MG63 (cell line): Measurements from ENCODE around the gene MMP8. TPM values are rescaled to one million over a fixed set of nuclear protein-coding genes. Genes with fewer than 3 reads are reported as not detected.
"Not testable (repeated sequence)": the region's sequence is repeated elsewhere in the genome, so short reads cannot be mapped to it uniquely, and the experiment has no call there.

Experiments
- DNase-seq: peaks from one replicate; pipeline ENCODE4 v3.0.0-alpha.2; 2020
- H3K27me3 ChIP-seq: fragments of 250-450 bp; sonication (Bioruptor Pico); 2 replicates; pipeline ENCODE4 v1.5.1; 2020; ENCODE audit warnings: mild to moderate bottlenecking, moderate library complexity
- H3K36me3 ChIP-seq: fragments of 250-450 bp; sonication (Bioruptor Pico); 2 replicates; pipeline ENCODE4 v1.5.1; 2020; ENCODE audit warnings: mild to moderate bottlenecking, moderate library complexity
- H3K4me3 ChIP-seq: fragments of 250-450 bp; sonication (Bioruptor Pico); 2 replicates; pipeline ENCODE4 v1.5.1; 2020; ENCODE audit warnings: mild to moderate bottlenecking, moderate library complexity
- H3K9me3 ChIP-seq: fragments of 250-450 bp; sonication (Bioruptor Pico); 2 replicates; pipeline ENCODE4 v1.5.1; 2020; ENCODE audit warnings: mild to moderate bottlenecking, moderate library complexity
- total RNA-seq: library from RNA; depleted of rRNA; stranded (reverse); fragments of >200 nt; shearing (Covaris generic); gene quantifications from 2 replicates; pipeline ENCODE4 v1.2.3, GENCODE V29; 2014; ENCODE audit warnings: low replicate concordance

The MMP8 gene
- total RNA-seq, 1 experiment from 2014 or later: not detected

DNA sequence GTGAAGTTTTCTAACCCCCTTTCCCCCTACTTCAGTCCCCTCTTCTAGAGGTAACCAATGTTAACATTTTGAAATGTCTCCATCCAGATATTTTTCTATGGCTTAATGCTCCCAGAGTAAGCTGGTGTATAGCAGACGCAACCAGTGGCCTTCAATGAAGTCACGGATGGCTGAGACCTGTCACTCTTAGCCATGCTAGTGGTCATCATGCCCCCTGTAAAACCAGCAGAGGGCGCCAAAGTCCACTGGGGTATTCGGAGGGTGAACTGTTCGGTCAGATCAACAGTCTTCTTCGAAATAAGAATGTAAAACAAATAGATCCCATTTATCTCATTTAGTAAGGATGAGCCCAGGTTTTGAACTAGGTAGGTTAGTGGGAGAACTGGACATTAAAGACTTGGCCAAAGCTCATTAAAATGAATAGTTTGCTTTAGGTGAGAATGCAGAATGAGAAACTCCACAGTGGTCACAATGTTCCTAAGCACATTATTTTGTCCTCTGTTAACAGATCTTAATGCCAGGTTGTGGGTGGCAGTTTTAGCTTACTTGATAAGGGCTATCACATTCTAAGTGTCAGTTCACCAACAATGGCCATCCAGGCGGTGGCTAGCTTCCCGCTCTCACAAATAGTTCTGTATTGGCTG is 8.6 kb upstream of the MMP8 start:
- H3K4me3 ChIP-seq: no peak overlapping the region
- 0 out of 2 replicates have a peak, but pooled peaks cover 2% of the 10 kb centered on the region for H3K9me3 ChIP-seq
- no peaks in the 10 kb centered on the region for H3K36me3 ChIP-seq
- peak; percentile 47 for DNase-seq
- H3K27me3 ChIP-seq: peaks cover 2% of the 10 kb centered on the region; the same call in 1 of the 2 replicates

DNA sequence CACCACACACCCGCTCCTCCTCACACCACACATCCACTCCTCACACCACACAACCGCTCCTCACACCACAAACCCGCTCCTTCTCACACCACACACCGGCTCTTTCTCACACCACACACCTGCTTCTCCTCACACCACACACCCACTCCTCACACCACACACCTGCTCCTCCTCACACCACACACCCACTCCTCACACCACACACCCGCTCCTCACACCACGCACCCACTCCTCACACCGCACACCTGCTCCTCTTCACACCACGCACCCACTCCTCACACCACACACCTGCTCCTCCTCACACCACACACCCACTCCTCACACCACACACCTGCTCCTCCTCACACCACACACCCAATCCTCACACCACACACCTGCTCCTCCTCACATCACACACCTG is 6.2 kb upstream of the MMP8 start:
- H3K27me3 ChIP-seq, DNase-seq, H3K36me3 ChIP-seq, H3K4me3 ChIP-seq, H3K9me3 ChIP-seq: not testable (repeated sequence)

GRCh38 chr11:102729849-102730815 is 5.4 kb upstream of the MMP8 start:
- H3K27me3 ChIP-seq: no peaks in the 10 kb centered on the region; the same call in 1 of the 2 replicates
- no peak for DNase-seq
- no peaks in the 10 kb centered on the region for H3K36me3 ChIP-seq
- H3K4me3 ChIP-seq: no peak overlapping the region
- 0 out of 2 replicates have a peak, but pooled peaks cover 2% of the 10 kb centered on the region for H3K9me3 ChIP-seq

GRCh38 chr11:102727890-102728289 is 3.1 kb upstream of the MMP8 start:
- no peak overlapping the region for H3K4me3 ChIP-seq
- DNase-seq: peak; percentile 23
- no peaks in the 10 kb centered on the region for H3K27me3 ChIP-seq
- no peaks in the 10 kb centered on the region for H3K36me3 ChIP-seq
- H3K9me3 ChIP-seq: no peaks in the 10 kb centered on the region; the same call in 1 of the 2 replicates

- H3K36me3 ChIP-seq: no peaks in the 10 kb centered on the region
- H3K4me3 ChIP-seq: no peak overlapping the region
- peaks cover 2% of the 10 kb centered on the region; the same call in 1 of the 2 replicates for H3K27me3 ChIP-seq
- no peaks in the 10 kb centered on the region; the same call in none of the 2 replicates for H3K9me3 ChIP-seq
- no peak for DNase-seq
Measured at GRCh38 chr11:102722821-102723220, 1.9 kb downstream of the MMP8 start.

DNA sequence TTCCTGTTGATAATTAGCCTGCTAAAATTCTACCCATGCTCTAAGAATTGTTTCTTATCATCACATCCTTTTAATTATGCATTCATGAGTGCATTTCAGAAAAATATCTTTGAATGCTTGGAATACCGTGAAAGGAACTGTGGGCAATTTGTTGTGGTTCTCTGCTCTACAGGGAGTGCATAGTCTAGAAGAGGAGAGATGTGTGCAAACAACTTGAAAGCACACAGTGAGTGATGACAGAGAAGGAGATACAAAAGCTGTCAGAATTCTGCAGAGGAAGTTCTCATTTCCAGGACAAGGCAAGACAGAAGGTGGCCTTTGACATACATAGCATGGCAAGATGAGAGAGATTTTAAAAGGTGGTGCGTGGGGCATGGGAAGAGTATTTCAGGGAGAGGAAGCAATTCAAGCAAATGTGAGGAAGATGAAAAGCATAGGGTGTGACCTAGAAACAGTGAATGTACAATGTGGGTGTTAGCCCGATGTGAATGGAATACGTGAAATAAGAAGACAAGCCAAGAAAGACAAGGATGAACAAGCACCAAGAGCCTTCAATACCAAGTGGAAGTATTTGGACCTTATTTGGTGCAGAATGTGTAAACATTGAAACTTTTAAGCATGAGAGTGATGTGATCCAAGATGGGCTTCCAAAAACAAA is 5.0 kb downstream of the MMP8 start:
- Histone ChIP-seq H3K4me3 (no peak overlapping the region), H3K27me3 (peaks cover 5% of the 10 kb centered on the region; the same call in 1 of the 2 replicates), H3K9me3 (no peaks in the 10 kb centered on the region; the same call in none of the 2 replicates), H3K36me3 (no peaks in the 10 kb centered on the region)
- DNase-seq: no peak

- peaks cover 9% of the 10 kb centered on the region for H3K27me3 ChIP-seq
- H3K9me3 ChIP-seq: no peaks in the 10 kb centered on the region; the same call in 1 of the 2 replicates
- no peak for DNase-seq
Measured at GRCh38 chr11:102717280-102717679, 7.5 kb downstream of the MMP8 start.

DNA sequence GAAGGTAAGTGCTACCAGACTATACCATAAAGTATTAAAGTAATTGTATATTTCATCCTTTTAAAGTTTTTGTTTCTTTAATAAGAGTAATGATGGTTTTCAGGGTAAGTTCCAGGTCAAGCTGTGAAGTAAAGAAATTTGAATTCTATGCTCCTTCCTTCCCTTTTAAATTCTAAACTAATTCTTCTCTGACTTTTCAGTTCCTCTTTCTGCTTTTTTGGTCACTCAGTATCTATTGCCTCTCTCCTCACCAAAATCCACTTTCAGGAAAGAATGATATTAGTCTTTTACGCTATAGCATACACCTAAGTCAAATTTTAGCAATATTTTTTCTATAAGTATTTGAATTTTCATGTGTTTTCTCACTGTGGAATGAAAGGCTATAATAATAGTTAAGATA is 8.2 kb downstream of the MMP8 start:
- Histone ChIP-seq H3K9me3 (no peaks in the 10 kb centered on the region; the same call in 1 of the 2 replicates), H3K36me3 (no peaks in the 10 kb centered on the region), H3K27me3 (peaks cover 9% of the 10 kb centered on the region), H3K4me3 (no peak overlapping the region)
- no peak for DNase-seq

More at GRCh38 chr11:102717280-102717679, 7.5 kb downstream of the MMP8 start:
- Histone ChIP-seq H3K36me3 (no peaks in the 10 kb centered on the region), H3K4me3 (no peak overlapping the region)

- DNase-seq: no peak
- Histone ChIP-seq H3K36me3 (no peaks in the 10 kb centered on the region), H3K27me3 (peaks cover 7% of the 10 kb centered on the region), H3K4me3 (no peak overlapping the region), H3K9me3 (no peaks in the 10 kb centered on the region)
Measured at GRCh38 chr11:102712137-102712536, 12.6 kb downstream of the MMP8 start.

- Histone ChIP-seq H3K36me3 (no peaks in the 10 kb centered on the region), H3K4me3 (no peak overlapping the region), H3K9me3 (no peaks in the 10 kb centered on the region), H3K27me3 (peaks cover 4% of the 10 kb centered on the region)
- DNase-seq: no peak
Measured at GRCh38 chr11:102709201-102709945, 15.4 kb downstream of the MMP8 start.

- no peak overlapping the region for H3K4me3 ChIP-seq
- no peaks in the 10 kb centered on the region for H3K36me3 ChIP-seq
- H3K27me3 ChIP-seq: peaks cover under 1% of the 10 kb centered on the region
- no peaks in the 10 kb centered on the region for H3K9me3 ChIP-seq
- DNase-seq: no peak
Measured at GRCh38 chr11:102708654-102709053, 16.1 kb downstream of the MMP8 start.

DNA sequence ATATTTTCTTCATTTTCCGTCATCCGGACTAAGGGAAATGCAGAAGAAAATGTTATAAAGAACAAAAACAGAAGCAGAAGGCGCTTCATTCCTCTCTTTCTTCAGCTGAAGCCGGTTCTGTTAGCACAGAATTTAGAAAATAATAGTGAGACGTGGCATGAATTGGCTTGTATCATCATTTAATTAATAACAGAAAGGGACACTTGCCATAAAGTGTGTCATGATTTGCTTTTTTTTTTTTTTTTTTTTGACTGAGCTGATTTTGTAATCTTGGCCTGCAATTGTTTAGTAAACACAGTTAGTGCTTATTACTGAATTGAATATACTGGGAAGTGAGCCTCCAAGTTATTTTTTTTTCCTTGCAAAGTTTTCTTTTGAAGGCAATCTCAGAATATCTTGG is 19.1 kb downstream of the MMP8 start, which contains the start of gene MMP27:
Gene MMP27 (minus strand): TSS at position 144 of the 400 bp plus-strand sequence. CDS start 55 bp downstream, at position 89.
- Histone ChIP-seq H3K4me3 (no peak within 1 kb of the TSS), H3K27me3 (no peaks in the 10 kb centered on the region), H3K9me3 (no peaks in the 10 kb centered on the region), H3K36me3 (no peaks in the 10 kb centered on the region)
- DNase-seq: no peak

GRCh38 chr11:102704841-102705240 is 19.9 kb downstream of the MMP8 start:
- no peak overlapping the region for H3K4me3 ChIP-seq
- no peaks in the 10 kb centered on the region for H3K9me3 ChIP-seq
- no peaks in the 10 kb centered on the region for H3K36me3 ChIP-seq
- no peaks in the 10 kb centered on the region for H3K27me3 ChIP-seq
- no peak for DNase-seq

GRCh38 chr11:102703826-102704493 is 20.8 kb downstream of the MMP8 start:
- H3K9me3 ChIP-seq: no peaks in the 10 kb centered on the region
- no peaks in the 10 kb centered on the region for H3K36me3 ChIP-seq
- H3K27me3 ChIP-seq: no peaks in the 10 kb centered on the region
- H3K4me3 ChIP-seq: no peak overlapping the region
- no peak for DNase-seq

- no peak for DNase-seq
- Histone ChIP-seq H3K27me3 (no peaks in the 10 kb centered on the region), H3K4me3 (no peak overlapping the region), H3K9me3 (no peaks in the 10 kb centered on the region), H3K36me3 (no peaks in the 10 kb centered on the region)
Measured at GRCh38 chr11:102695201-102695600, 29.6 kb downstream of the MMP8 start.

DNA sequence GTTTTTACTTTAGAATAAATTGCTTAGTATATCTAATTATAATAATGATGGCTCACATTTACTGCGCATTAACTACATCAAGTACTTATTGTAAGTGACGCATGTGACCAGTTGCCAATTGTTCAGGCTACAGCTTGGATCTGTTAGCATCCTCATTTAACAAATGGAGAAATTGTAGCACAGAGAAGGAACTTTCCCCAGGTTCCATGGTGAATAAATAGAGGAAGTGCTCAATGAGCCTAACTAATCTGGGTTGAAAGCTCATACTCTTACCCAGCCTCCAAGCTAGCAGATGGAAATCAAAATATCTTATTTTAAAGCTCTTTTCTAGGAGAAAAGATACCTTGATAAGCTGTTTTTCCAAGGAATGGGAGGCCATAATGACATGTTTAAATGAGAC is 39.0 kb downstream of the MMP8 start:
- DNase-seq: no peak
- Histone ChIP-seq H3K9me3 (no peaks in the 10 kb centered on the region), H3K27me3 (no peaks in the 10 kb centered on the region), H3K4me3 (no peak overlapping the region), H3K36me3 (no peaks in the 10 kb centered on the region)
